SH-SY5Y (cell line): ENCODE measurements around the gene GRIK3.

Experiments used
- GATA2 ChIP-seq: IDR thresholded peaks from 2 replicates; pipeline ENCODE4 v1.6.1; 2011; ENCODE audit warnings: mild to moderate bottlenecking, low read depth, low read length
- GATA3 ChIP-seq: IDR thresholded peaks from 2 replicates; pipeline ENCODE4 v1.6.1; 2011; ENCODE audit warnings: low read depth, mild to moderate bottlenecking, low read length, moderate library complexity

GRCh38 chr1:36996106-36996505, 38.2 kb downstream of the GRIK3 start:
- TF ChIP-seq GATA3, result no peak
- no peak for TF ChIP-seq GATA2
